ENCODE measurements around the gene MED31. TPM values are rescaled to one million over a fixed set of nuclear protein-coding genes. Genes with fewer than 3 reads are reported as not detected.

The MED31 gene
- total RNA-seq, 3 donors from 2014 or later (not counting 1 experiment from before 2014, with no cell fraction given): 8.3 to 26.1 (median 19.1) TPM

GRCh38 chr17:6637458-6637840 is 14.0 kb downstream of the MED31 start:
- H3K36me3 ChIP-seq (ENCODE audit: control insufficient read depth, insufficient read depth, low read length): peaks cover 13% of the 10 kb centered on the region
- WGBS (ENCODE audit: insufficient coverage): 97% methylated on average over 6 of the region's 6 CpGs
- Mint-ChIP-seq H3K36me3 (peaks cover 12% of the 10 kb centered on the region), H3K27me3 (ENCODE audit: low read depth in 2 of 2) (no peaks in the 10 kb centered on the region), H3K4me1 (peaks cover 38 to 55% of the 10 kb centered on the region in 2 donors), H3K27ac (peak overlapping the region in 1 of 2 donors; percentile 42), H3K9me3 (no peaks in the 10 kb centered on the region), H3K4me3 (peak overlapping the region; percentile 31)
- no peak overlapping the region for H3K27ac ChIP-seq (ENCODE audit: low read length)
- DNase-seq (no peak), ATAC-seq (no peak)
- peaks cover 29% of the 10 kb centered on the region for H3K4me1 ChIP-seq (ENCODE audit: control insufficient read depth, insufficient read depth, low read length)
- intact Hi-C loops (cut with micrococcal nuclease): no loop called here
- no peak for TF ChIP-seq CTCF (IDR thresholded peaks at IDR 0.05)
- H3K27me3 ChIP-seq (ENCODE audit: control insufficient read depth, insufficient read depth, low read length): no peaks in the 10 kb centered on the region
- H3K4me3 ChIP-seq (ENCODE audit: low read length): no peak overlapping the region
- no peaks in the 10 kb centered on the region for H3K9me3 ChIP-seq (ENCODE audit: control insufficient read depth, insufficient read depth, low read length)

DNA sequence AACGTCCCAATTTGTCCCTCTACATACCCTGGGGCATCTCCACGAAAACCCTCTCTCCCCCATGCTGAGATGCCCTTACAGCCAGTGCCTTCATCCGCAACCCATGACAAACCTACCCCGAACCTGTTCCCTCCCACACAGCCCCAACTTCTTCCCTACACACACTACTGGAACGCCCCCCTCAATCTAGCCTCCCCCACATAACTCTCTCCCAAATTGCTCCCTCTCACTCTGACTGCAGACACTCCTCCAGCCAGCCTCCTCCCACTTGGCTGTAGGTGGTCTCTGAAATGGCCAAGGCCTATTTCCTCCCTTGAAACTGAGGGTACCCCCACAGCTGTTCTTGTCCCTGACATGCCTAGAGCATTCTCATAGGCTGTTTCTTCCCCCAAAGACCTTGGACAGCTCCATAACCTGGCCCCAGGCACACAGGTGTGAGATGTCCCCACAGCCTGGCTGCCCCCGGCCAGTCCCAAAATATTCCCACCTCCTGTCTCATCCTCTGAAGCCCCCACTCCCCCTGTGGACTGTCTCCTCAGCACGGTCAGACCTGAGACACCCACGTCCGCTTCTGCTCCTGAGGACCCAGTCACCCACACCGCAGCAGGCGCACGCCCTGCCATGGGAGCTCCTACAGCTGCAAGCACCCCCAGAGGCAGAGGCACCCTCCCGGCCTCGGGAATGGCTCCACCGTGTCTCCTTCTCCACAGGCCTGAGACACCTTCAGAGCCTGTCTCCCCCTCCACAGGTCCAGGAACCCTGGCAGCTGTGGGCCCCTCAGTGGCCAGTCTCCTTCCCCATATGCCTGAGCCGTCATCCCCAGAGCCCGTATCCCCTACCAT is 14.6 kb downstream of the MED31 start:
- WGBS (ENCODE audit: insufficient coverage): 96% methylated on average over 17 of the region's 17 CpGs
- no peak for DNase-seq
- peaks cover 13% of the 10 kb centered on the region for H3K36me3 Mint-ChIP-seq
- no peaks in the 10 kb centered on the region for H3K27me3 Mint-ChIP-seq (ENCODE audit: low read depth in 2 of 2)
- Histone ChIP-seq H3K4me1 (ENCODE audit: control insufficient read depth, insufficient read depth, low read length) (peaks cover 29% of the 10 kb centered on the region), H3K4me3 (ENCODE audit: low read length) (no peak overlapping the region), H3K27me3 (ENCODE audit: control insufficient read depth, insufficient read depth, low read length) (no peaks in the 10 kb centered on the region), H3K9me3 (ENCODE audit: control insufficient read depth, insufficient read depth, low read length) (no peaks in the 10 kb centered on the region), H3K27ac (ENCODE audit: low read length) (no peak overlapping the region), H3K36me3 (ENCODE audit: control insufficient read depth, insufficient read depth, low read length) (peaks cover 14% of the 10 kb centered on the region)
- peaks cover 35 to 55% of the 10 kb centered on the region in 2 donors for H3K4me1 Mint-ChIP-seq
- TF ChIP-seq CTCF (IDR thresholded peaks at IDR 0.05): no peak
- no peaks in the 10 kb centered on the region for H3K9me3 Mint-ChIP-seq
- ATAC-seq: no peak
- H3K27ac Mint-ChIP-seq: peak overlapping the region in 1 of 2 donors; percentile 42
- H3K4me3 Mint-ChIP-seq: peak overlapping the region; percentile 35
- intact Hi-C loops (cut with micrococcal nuclease): no loop called here

DNA sequence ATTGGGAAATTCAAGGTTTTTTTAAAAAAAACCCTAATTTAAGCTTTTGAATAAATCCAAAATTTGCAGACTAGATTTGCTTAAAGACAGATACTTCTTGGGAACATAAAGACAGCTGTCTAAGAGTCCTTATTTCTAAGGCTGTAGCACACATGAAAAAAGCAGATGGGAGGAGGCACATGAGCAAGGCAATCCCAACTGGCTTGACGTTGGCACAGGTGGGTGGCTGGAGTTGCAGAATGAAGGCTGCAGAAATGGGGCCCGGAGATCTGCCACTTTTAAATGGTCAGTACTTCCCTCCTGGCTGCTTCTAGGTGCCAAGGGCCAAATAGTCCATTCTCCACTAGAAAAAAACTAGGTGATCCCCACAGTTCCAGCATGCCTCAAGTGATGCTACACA is 15.3 kb downstream of the MED31 start:
- Histone ChIP-seq H3K27ac (ENCODE audit: low read length) (no peak overlapping the region), H3K9me3 (ENCODE audit: control insufficient read depth, insufficient read depth, low read length) (no peaks in the 10 kb centered on the region), H3K36me3 (ENCODE audit: control insufficient read depth, insufficient read depth, low read length) (peaks cover 20% of the 10 kb centered on the region), H3K27me3 (ENCODE audit: control insufficient read depth, insufficient read depth, low read length) (no peaks in the 10 kb centered on the region), H3K4me3 (ENCODE audit: low read length) (no peak overlapping the region), H3K4me1 (ENCODE audit: control insufficient read depth, insufficient read depth, low read length) (peaks cover 22% of the 10 kb centered on the region)
- intact Hi-C loops (cut with micrococcal nuclease): no loop called here
- 94% methylated on average over 2 of the region's 2 CpGs for WGBS (ENCODE audit: insufficient coverage)
- H3K9me3 Mint-ChIP-seq: no peaks in the 10 kb centered on the region
- TF ChIP-seq CTCF (IDR thresholded peaks at IDR 0.05): no peak
- no peak overlapping the region for H3K4me3 Mint-ChIP-seq
- peak overlapping the region in 1 of 2 donors; percentile 42 for H3K27ac Mint-ChIP-seq
- H3K27me3 Mint-ChIP-seq (ENCODE audit: low read depth in 2 of 2): no peaks in the 10 kb centered on the region
- no peak for ATAC-seq
- H3K36me3 Mint-ChIP-seq: peaks cover 13% of the 10 kb centered on the region
- H3K4me1 Mint-ChIP-seq: peaks cover 29 to 48% of the 10 kb centered on the region in 2 donors
- no peak for DNase-seq

Data from natural killer cell (primary cell).